Mesenchymal stem cell (in vitro differentiated cells and primary cell): ENCODE results near the gene MBNL2.
A peak's percentile ranks its signal among the peaks of the same experiment; 100 is the strongest.

Experiments used
- DNase-seq: peaks from one replicate; pipeline ENCODE4 v3.0.0-alpha.2; 2013
- H2AFZ ChIP-seq: one replicate; pipeline ENCODE4 v1.6.1; 2013; ENCODE audit warnings: low read depth, mild to moderate bottlenecking, control low read depth, inconsistent platforms, low read length, moderate library complexity
- H2AK5ac ChIP-seq: 2 replicates; pipeline ENCODE4 v1.6.1; 2013; ENCODE audit warnings: low read length, moderate library complexity, mild to moderate bottlenecking, inconsistent platforms; ENCODE audit not compliant: severe bottlenecking
- H2BK120ac ChIP-seq: one replicate; pipeline ENCODE4 v1.6.1; 2013; ENCODE audit warnings: low read depth, mild to moderate bottlenecking, inconsistent platforms, low read length, moderate library complexity
- H2BK12ac ChIP-seq, 2 experiments: one replicate each; pipeline ENCODE4 v1.6.1; 2013; ENCODE audit warnings: inconsistent platforms in 2 of 2, low read length in 2 of 2, mild to moderate bottlenecking in 2 of 2, moderate library complexity in 2 of 2, control low read depth in 1 of 2
- H2BK15ac ChIP-seq: one replicate; pipeline ENCODE4 v1.6.1; 2013; ENCODE audit warnings: mild to moderate bottlenecking, low read depth, inconsistent platforms; ENCODE audit not compliant: poor library complexity, severe bottlenecking
- H2BK5ac ChIP-seq: 2 replicates; pipeline ENCODE4 v1.6.1; 2013; ENCODE audit warnings: low read depth, mild to moderate bottlenecking, low read length, control low read depth, inconsistent platforms; ENCODE audit not compliant: poor library complexity, severe bottlenecking
- H3K14ac ChIP-seq, 2 experiments: one replicate each; pipeline ENCODE4 v1.6.1; 2013; ENCODE audit warnings: inconsistent platforms in 2 of 2, low read length in 2 of 2, control low read depth in 1 of 2, mild to moderate bottlenecking in 1 of 2, moderate library complexity in 1 of 2
- H3K18ac ChIP-seq, 2 experiments: one replicate each; pipeline ENCODE4 v1.6.1; 2013; ENCODE audit warnings: inconsistent platforms in 2 of 2, low read length in 2 of 2, control low read depth in 1 of 2, low read depth in 1 of 2, mild to moderate bottlenecking in 1 of 2
- H3K23ac ChIP-seq, 2 experiments: one replicate each; pipeline ENCODE4 v1.6.1; 2013; ENCODE audit warnings: inconsistent platforms in 2 of 2, low read length in 2 of 2, mild to moderate bottlenecking in 2 of 2, moderate library complexity in 2 of 2, control low read depth in 1 of 2
- H3K27ac ChIP-seq: 2 replicates; pipeline ENCODE4 v1.5.1; 2013; ENCODE audit warnings: mild to moderate bottlenecking, moderate library complexity, low read length, control low read depth, inconsistent platforms; ENCODE audit not compliant: poor library complexity, severe bottlenecking
- H3K27me3 ChIP-seq, 2 experiments: 2 replicates each; pipeline versions ENCODE4 v1.6.1 to v1.7.0; 2013; ENCODE audit warnings: low read length in 2 of 2, mild to moderate bottlenecking in 2 of 2, moderate library complexity in 2 of 2, control low read depth in 1 of 2, inconsistent platforms in 1 of 2; ENCODE audit not compliant: control insufficient read depth in 1 of 2, insufficient read depth in 1 of 2
- H3K36me3 ChIP-seq, 2 experiments: 2 replicates each; pipeline versions ENCODE4 v1.6.1 to v1.7.0; 2013; ENCODE audit warnings: low read length in 2 of 2, control low read depth in 1 of 2, inconsistent platforms in 1 of 2, low read depth in 1 of 2, mild to moderate bottlenecking in 1 of 2; ENCODE audit not compliant: insufficient read depth in 2 of 2, control insufficient read depth in 1 of 2
- H3K4ac ChIP-seq, 2 experiments: one replicate each; pipeline ENCODE4 v1.6.1; 2013; ENCODE audit warnings: inconsistent platforms in 2 of 2, low read length in 2 of 2, mild to moderate bottlenecking in 2 of 2, moderate library complexity in 2 of 2, control low read depth in 1 of 2, low read depth in 1 of 2
- H3K4me1 ChIP-seq: 2 replicates; pipeline ENCODE4 v1.6.1; 2013; ENCODE audit warnings: low read depth, low read length, control low read depth; ENCODE audit not compliant: control insufficient read depth, insufficient read depth
- H3K4me2 ChIP-seq: 2 replicates; pipeline ENCODE4 v1.6.1; 2013; ENCODE audit warnings: low read length, mild to moderate bottlenecking, inconsistent platforms; ENCODE audit not compliant: poor library complexity, severe bottlenecking
- H3K4me3 ChIP-seq, 2 experiments: 2 replicates each; pipeline versions ENCODE4 v1.5.1 to v1.7.0; 2013; ENCODE audit warnings: low read length in 2 of 2, mild to moderate bottlenecking in 2 of 2, control low read depth in 1 of 2, low read depth in 1 of 2; ENCODE audit not compliant: insufficient read depth in 1 of 2
- H3K79me1 ChIP-seq: replicated peaks from 2 replicates; pipeline ENCODE4 v1.6.1; 2013; ENCODE audit warnings: mild to moderate bottlenecking, control low read depth, low read length, inconsistent platforms; ENCODE audit not compliant: poor library complexity, severe bottlenecking
- H3K9ac ChIP-seq: 2 replicates; pipeline ENCODE4 v1.7.0; 2013; ENCODE audit warnings: mild to moderate bottlenecking, low read length, moderate library complexity
- H3K9me3 ChIP-seq: 2 replicates; pipeline ENCODE4 v1.7.0; 2013; ENCODE audit warnings: mild to moderate bottlenecking, low read length; ENCODE audit not compliant: control insufficient read depth
- H4K8ac ChIP-seq: one replicate; pipeline ENCODE4 v1.6.1; 2013; ENCODE audit warnings: inconsistent platforms, mild to moderate bottlenecking, low read length, moderate library complexity
- H4K91ac ChIP-seq: one replicate; pipeline ENCODE4 v1.6.1; 2013; ENCODE audit warnings: mild to moderate bottlenecking, low read length, inconsistent platforms
- WGBS: methylation state at CpG from one replicate; pipeline ENCODE4 v1.1.7; 2013; ENCODE audit warnings: mixed read lengths; 5-methylcytosine and 5-hydroxymethylcytosine counted together

MBNL2 gene

DNA sequence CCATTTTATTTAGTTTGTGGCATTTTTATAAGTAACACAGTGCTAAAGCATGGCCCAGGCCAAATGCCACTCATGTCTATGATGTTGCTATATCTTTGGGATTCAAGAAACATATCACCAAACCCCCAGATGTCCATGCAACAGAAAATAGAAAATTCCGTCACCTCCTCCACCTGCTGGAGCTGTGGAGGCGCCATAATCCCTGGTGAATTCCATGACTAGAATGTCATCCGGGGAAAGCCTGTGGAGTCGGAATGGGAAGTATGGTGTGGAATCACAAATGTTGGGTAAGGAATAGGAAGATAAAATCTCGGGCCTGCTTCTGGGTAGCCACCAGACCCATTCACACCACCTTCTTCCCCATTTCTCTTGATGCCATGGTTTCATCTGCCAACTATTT lies 160.1 kb downstream of the MBNL2 start:
- H2BK120ac ChIP-seq = no peak overlapping the region
- no peak overlapping the region for H4K8ac ChIP-seq
- H3K18ac ChIP-seq = no peak overlapping the region
- H3K4me3 ChIP-seq = no peak overlapping the region
- no peaks in the 10 kb centered on the region for H3K27me3 ChIP-seq
- no peak overlapping the region for H3K27ac ChIP-seq
- no peak overlapping the region for H2BK5ac ChIP-seq
- H3K23ac ChIP-seq = no peak overlapping the region
- no peak overlapping the region for H3K9ac ChIP-seq
- H3K4me1 ChIP-seq = no peaks in the 10 kb centered on the region
- no peak overlapping the region for H3K14ac ChIP-seq
- no peak overlapping the region for H3K4me2 ChIP-seq
- H2BK15ac ChIP-seq = no peak overlapping the region
- no peak overlapping the region for H2AK5ac ChIP-seq
- peaks cover 11 to 14% of the 10 kb centered on the region in 2 experiments for H3K36me3 ChIP-seq
- peaks cover 8% of the 10 kb centered on the region for H3K79me1 ChIP-seq
- H4K91ac ChIP-seq = no peak overlapping the region
- no peak overlapping the region for H2AFZ ChIP-seq
- no peak for DNase-seq
- no peak overlapping the region for H3K4ac ChIP-seq
- H3K9me3 ChIP-seq = no peaks in the 10 kb centered on the region
- WGBS = 100% methylated on average over 3 of the region's 5 CpGs
- no peak overlapping the region for H2BK12ac ChIP-seq

GRCh38 chr13:97384371-97384770 lies 162.2 kb downstream of the MBNL2 start:
- Histone ChIP-seq H2AFZ (no peak overlapping the region), H3K4me2 (no peak overlapping the region), H3K18ac (no peak overlapping the region), H3K4me1 (no peaks in the 10 kb centered on the region), H3K27ac (no peak overlapping the region), H2BK12ac (no peak overlapping the region), H3K27me3 (no peaks in the 10 kb centered on the region), H3K14ac (no peak overlapping the region), H2AK5ac (no peak overlapping the region), H3K9ac (no peak overlapping the region), H3K4me3 (no peak overlapping the region), H2BK120ac (no peak overlapping the region), H3K36me3 (peaks cover 17 to 20% of the 10 kb centered on the region in 2 experiments), H3K9me3 (no peaks in the 10 kb centered on the region), H3K23ac (no peak overlapping the region), H3K4ac (no peak overlapping the region), H2BK5ac (no peak overlapping the region), H4K91ac (no peak overlapping the region), H2BK15ac (no peak overlapping the region), H3K79me1 (peaks cover 13% of the 10 kb centered on the region), H4K8ac (no peak overlapping the region)
- WGBS = no CpG with 5 or more reads among the region's 2 CpGs
- DNase-seq = no peak

DNA sequence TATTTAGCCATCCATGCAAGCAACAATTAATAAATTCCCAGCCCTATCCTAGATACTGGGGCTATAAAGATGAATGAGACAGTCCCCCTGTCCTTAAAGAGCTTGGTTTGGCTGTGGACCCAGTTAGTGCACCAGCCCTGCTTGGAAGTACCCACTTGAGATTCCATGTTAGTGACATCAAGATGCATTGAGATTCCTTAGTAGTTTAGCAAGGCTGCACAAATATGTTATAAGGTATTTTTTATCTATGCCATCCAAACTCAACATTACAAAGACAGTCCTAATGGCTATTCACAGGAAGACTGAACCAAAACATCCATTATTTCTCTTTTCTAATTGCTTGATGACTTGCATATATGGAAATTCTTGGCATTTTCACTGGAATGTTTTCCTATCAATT lies 163.0 kb downstream of the MBNL2 start:
- H3K4me3 ChIP-seq = no peak overlapping the region
- H2BK5ac ChIP-seq = no peak overlapping the region
- no peak overlapping the region for H3K9ac ChIP-seq
- no peak overlapping the region for H3K14ac ChIP-seq
- no peak overlapping the region for H3K27ac ChIP-seq
- H3K4ac ChIP-seq = no peak overlapping the region
- H3K18ac ChIP-seq = no peak overlapping the region
- no peak overlapping the region for H2BK15ac ChIP-seq
- H4K91ac ChIP-seq = no peak overlapping the region
- H3K23ac ChIP-seq = no peak overlapping the region
- no peak overlapping the region for H2BK120ac ChIP-seq
- H3K4me1 ChIP-seq = no peaks in the 10 kb centered on the region
- H4K8ac ChIP-seq = no peak overlapping the region
- H2AFZ ChIP-seq = no peak overlapping the region
- peaks cover 14% of the 10 kb centered on the region for H3K79me1 ChIP-seq
- H3K4me2 ChIP-seq = no peak overlapping the region
- peaks cover 15 to 20% of the 10 kb centered on the region in 2 experiments for H3K36me3 ChIP-seq
- no peaks in the 10 kb centered on the region for H3K9me3 ChIP-seq
- H2BK12ac ChIP-seq = no peak overlapping the region
- DNase-seq = peak; percentile 47
- no peak overlapping the region for H2AK5ac ChIP-seq
- no peaks in the 10 kb centered on the region for H3K27me3 ChIP-seq

DNA sequence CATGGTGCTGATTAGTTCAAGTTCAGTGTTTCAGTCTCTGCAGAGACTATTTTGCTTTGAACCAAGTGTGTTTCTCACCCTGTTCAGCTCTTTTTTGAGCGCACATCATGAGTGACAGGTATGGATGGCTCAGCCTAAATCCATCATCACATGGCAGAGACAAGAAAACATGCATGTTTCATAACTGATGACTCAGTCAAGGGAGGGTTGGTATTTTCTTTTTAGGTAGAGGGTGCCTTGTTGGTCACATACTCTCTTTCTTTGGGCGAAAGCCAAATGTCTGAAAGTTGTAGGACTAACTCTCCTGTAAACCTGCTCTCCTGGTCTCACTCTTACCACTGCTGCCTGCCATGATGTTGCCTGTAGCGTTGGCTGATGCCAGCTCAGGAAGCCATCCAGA lies 163.7 kb downstream of the MBNL2 start:
- Histone ChIP-seq H3K18ac (no peak overlapping the region), H3K27me3 (no peaks in the 10 kb centered on the region), H2BK120ac (no peak overlapping the region), H3K36me3 (peaks cover 13 to 15% of the 10 kb centered on the region in 2 experiments), H3K23ac (no peak overlapping the region), H3K14ac (no peak overlapping the region), H2BK12ac (no peak overlapping the region), H3K4ac (no peak overlapping the region), H3K9me3 (no peaks in the 10 kb centered on the region), H3K27ac (no peak overlapping the region), H2BK5ac (no peak overlapping the region), H3K79me1 (peaks cover 14% of the 10 kb centered on the region), H4K91ac (no peak overlapping the region), H3K4me1 (no peaks in the 10 kb centered on the region), H2AFZ (no peak overlapping the region), H2BK15ac (no peak overlapping the region), H3K4me2 (no peak overlapping the region), H2AK5ac (no peak overlapping the region), H4K8ac (no peak overlapping the region), H3K4me3 (no peak overlapping the region), H3K9ac (no peak overlapping the region)
- DNase-seq = no peak
- 97% methylated on average over 3 of the region's 3 CpGs for WGBS
